ENCODE data around the gene EFCAB6.

Gene EFCAB6

GRCh38 chr22:43505423-43505822 is 306.7 kb downstream of the EFCAB6 start:
- TF ChIP-seq EZH2 (IDR thresholded peaks at IDR 0.05; ENCODE audit: borderline replicate concordance, low read depth, low read length, severe bottlenecking): no peak
- TF ChIP-seq CTCF (IDR thresholded peaks at IDR 0.05; ENCODE audit: borderline replicate concordance, extremely low read depth, low read length, poor library complexity, severe bottlenecking): no peak
- no peak overlapping the region for H2AFZ ChIP-seq (ENCODE audit: low read depth, low read length)

GRCh38 chr22:43504666-43505261 is 307.3 kb downstream of the EFCAB6 start:
- Histone ChIP-seq H3K27me3 (ENCODE audit: insufficient read depth, low read length, poor library complexity) (no peaks in the 10 kb centered on the region), H3K4me3 (ENCODE audit: low read depth in 1 of 2, low read length in 2 of 2) (no peak overlapping the region), H2AFZ (ENCODE audit: low read depth, low read length) (no peak overlapping the region), H3K36me3 (ENCODE audit: insufficient read depth, low read length) (no peaks in the 10 kb centered on the region), H3K4me1 (ENCODE audit: insufficient read depth, low read length) (no peaks in the 10 kb centered on the region), H3K4me2 (ENCODE audit: insufficient read depth, low read length) (no peak overlapping the region), H3K79me2 (ENCODE audit: insufficient read depth, low read length) (no peaks in the 10 kb centered on the region), H4K20me1 (ENCODE audit: insufficient read depth, low read length) (no peaks in the 10 kb centered on the region), H3K9ac (ENCODE audit: low read depth, low read length) (no peak overlapping the region), H3K9me3 (ENCODE audit: insufficient read depth, low read length, severe bottlenecking) (no peaks in the 10 kb centered on the region), H3K27ac (ENCODE audit: low read length) (no peak overlapping the region)
- ATAC-seq (ENCODE audit: insufficient read depth, low read depth) (no peak), DNase-seq (no peak)
- TF ChIP-seq EZH2 (IDR thresholded peaks at IDR 0.05; ENCODE audit: borderline replicate concordance, low read depth, low read length, severe bottlenecking) (no peak), CTCF (IDR thresholded peaks at IDR 0.05; ENCODE audit: borderline replicate concordance, extremely low read depth, low read length, poor library complexity, severe bottlenecking) (no peak)

More at GRCh38 chr22:43505423-43505822, 306.7 kb downstream of the EFCAB6 start:
- no peak for DNase-seq
- Histone ChIP-seq H4K20me1 (ENCODE audit: insufficient read depth, low read length) (no peaks in the 10 kb centered on the region), H3K27me3 (ENCODE audit: insufficient read depth, low read length, poor library complexity) (no peaks in the 10 kb centered on the region), H3K4me2 (ENCODE audit: insufficient read depth, low read length) (no peak overlapping the region), H3K27ac (ENCODE audit: low read length) (no peak overlapping the region), H3K36me3 (ENCODE audit: insufficient read depth, low read length) (no peaks in the 10 kb centered on the region), H3K79me2 (ENCODE audit: insufficient read depth, low read length) (no peaks in the 10 kb centered on the region), H3K4me1 (ENCODE audit: insufficient read depth, low read length) (no peaks in the 10 kb centered on the region), H3K4me3 (ENCODE audit: low read depth in 1 of 2, low read length in 2 of 2) (no peak overlapping the region), H3K9me3 (ENCODE audit: insufficient read depth, low read length, severe bottlenecking) (no peaks in the 10 kb centered on the region), H3K9ac (ENCODE audit: low read depth, low read length) (no peak overlapping the region)
- no peak for ATAC-seq (ENCODE audit: insufficient read depth, low read depth)

GRCh38 chr22:43504068-43504467 is 308.0 kb downstream of the EFCAB6 start:
- Histone ChIP-seq H3K4me1 (ENCODE audit: insufficient read depth, low read length) (no peaks in the 10 kb centered on the region), H2AFZ (ENCODE audit: low read depth, low read length) (no peak overlapping the region), H3K4me2 (ENCODE audit: insufficient read depth, low read length) (no peak overlapping the region), H3K36me3 (ENCODE audit: insufficient read depth, low read length) (no peaks in the 10 kb centered on the region), H3K4me3 (ENCODE audit: low read depth in 1 of 2, low read length in 2 of 2) (no peak overlapping the region), H4K20me1 (ENCODE audit: insufficient read depth, low read length) (no peaks in the 10 kb centered on the region), H3K27ac (ENCODE audit: low read length) (no peak overlapping the region), H3K9me3 (ENCODE audit: insufficient read depth, low read length, severe bottlenecking) (no peaks in the 10 kb centered on the region), H3K27me3 (ENCODE audit: insufficient read depth, low read length, poor library complexity) (no peaks in the 10 kb centered on the region), H3K79me2 (ENCODE audit: insufficient read depth, low read length) (no peaks in the 10 kb centered on the region), H3K9ac (ENCODE audit: low read depth, low read length) (no peak overlapping the region)
- DNase-seq (no peak), ATAC-seq (ENCODE audit: insufficient read depth, low read depth) (no peak)
- TF ChIP-seq CTCF (IDR thresholded peaks at IDR 0.05; ENCODE audit: borderline replicate concordance, extremely low read depth, low read length, poor library complexity, severe bottlenecking) (no peak), EZH2 (IDR thresholded peaks at IDR 0.05; ENCODE audit: borderline replicate concordance, low read depth, low read length, severe bottlenecking) (no peak)
